Left lung (tissue), 10 donors: ENCODE data around the gene SUSD2. TPM values are rescaled to one million over a fixed set of nuclear protein-coding genes. Genes with fewer than 3 reads are reported as not detected.

Experiments
- ATAC-seq: fragments of 200-7000 bp; cut with Tn5 transposase; one replicate; pipeline ENCODE4 v1.9.1; 2020; ENCODE audit warnings: moderate library complexity
- DNase-seq, 4 donors: peaks; one replicate each; pipeline ENCODE4 v3.0.0-alpha.2; 2013 to 2020
- H3K27ac ChIP-seq, 2 donors: fragments of 200-600 bp; sonication (generic) in 1 of 2; one replicate each; pipeline versions ENCODE4 v1.5.0 to v1.8.0; 2020 to 2021
- H3K27me3 ChIP-seq, 2 donors: fragments of 200-600 bp; sonication (generic) in 1 of 2; one replicate each; pipeline versions ENCODE4 v1.5.0 to v1.8.0; 2020 to 2021
- H3K36me3 ChIP-seq, 2 donors: fragments of 200-600 bp; sonication (generic) in 1 of 2; one replicate each; pipeline versions ENCODE4 v1.5.0 to v1.8.0; 2020 to 2021
- H3K4me1 ChIP-seq, 2 donors: fragments of 200-600 bp; one replicate each; pipeline ENCODE4 v1.8.0; 2021
- H3K4me3 ChIP-seq, 2 donors: fragments of 200-600 bp; sonication (generic) in 1 of 2; one replicate each; pipeline versions ENCODE4 v1.5.0 to v1.8.0; 2020 to 2021; ENCODE audit warnings: mild to moderate bottlenecking in 1 of 2
- H3K9me3 ChIP-seq, 2 donors: fragments of 200-600 bp; sonication (generic) in 1 of 2; one replicate each; pipeline versions ENCODE4 v1.5.0 to v1.8.0; 2020 to 2021
- intact Hi-C, 2 donors: fragments of 100-400 bp; cut with DNase I; formaldehyde crosslinking; loops; one replicate each; pipeline versions ENCODE4 v1.11.2 to v1.14.2; 2022
- polyA plus RNA-seq, 6 donors: library from polyadenylated mRNA; unstranded; fragments of 120-200 nt; gene quantifications; one replicate each; pipeline ENCODE4 v1.2.1, GENCODE V29; 2013; ENCODE audit not compliant: insufficient read length in 6 of 6
- total RNA-seq, 2 donors: library from RNA; stranded (reverse); fragmentation: NEBNext Ultra II Directional; extraction: Animal tissue kit (Norgen Biotek cat#: 25700); gene quantifications; one replicate each; pipeline ENCODE4 v1.2.1, GENCODE V29; 2021
- TF ChIP-seq, protein P1 (sequence below), 2 donors: fragments of 200-600 bp; sonication (generic) in 1 of 2; IDR thresholded peaks; one replicate each; pipeline versions ENCODE4 v1.5.0 to v1.8.0; 2021; ENCODE audit warnings: antibody characterized with exemption in 2 of 2
- donor health status: DM: no; HTN: yes; CAD: no.
- donor health status: DM: no; HTN: no; CAD: no.

SUSD2 gene
- total and polyA plus RNA-seq, 8 donors: 8.2 to 374 (median 17.0) TPM

DNA sequence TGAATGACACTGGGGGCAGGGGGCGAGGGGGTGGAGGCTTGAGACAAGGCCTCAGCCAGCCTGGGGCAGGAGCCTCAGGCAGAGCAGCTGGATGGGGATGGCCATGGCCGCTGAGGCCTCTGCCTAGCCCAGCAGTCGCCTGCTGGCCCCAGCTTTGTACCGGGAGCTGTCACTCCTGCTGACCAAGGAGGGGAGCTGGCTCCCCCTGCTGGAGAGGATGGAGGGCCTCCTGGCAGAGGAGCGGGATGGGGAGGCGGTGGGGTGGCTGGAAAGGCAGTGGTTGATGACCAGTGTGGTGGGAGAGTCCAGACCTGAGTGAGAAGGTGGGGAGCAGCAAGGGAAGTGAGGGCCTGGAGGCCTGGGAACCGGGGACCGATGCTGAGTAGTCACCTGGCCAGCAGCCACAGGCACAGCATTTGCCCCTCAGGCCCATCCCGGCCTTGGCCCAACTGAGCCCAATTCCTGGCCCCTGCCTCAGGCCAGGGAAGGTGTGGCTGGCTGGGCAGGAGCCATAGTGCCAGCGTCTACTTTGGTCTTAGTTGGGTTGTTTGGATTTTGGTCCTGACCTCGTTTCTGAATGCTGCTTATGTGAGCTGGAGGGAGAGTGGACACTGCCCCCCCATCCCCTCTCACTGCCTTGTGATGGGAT is 6.0 kb upstream of the SUSD2 start:
- peaks cover 0 to 9% of the 10 kb centered on the region in 2 donors for H3K4me1 ChIP-seq

DNA sequence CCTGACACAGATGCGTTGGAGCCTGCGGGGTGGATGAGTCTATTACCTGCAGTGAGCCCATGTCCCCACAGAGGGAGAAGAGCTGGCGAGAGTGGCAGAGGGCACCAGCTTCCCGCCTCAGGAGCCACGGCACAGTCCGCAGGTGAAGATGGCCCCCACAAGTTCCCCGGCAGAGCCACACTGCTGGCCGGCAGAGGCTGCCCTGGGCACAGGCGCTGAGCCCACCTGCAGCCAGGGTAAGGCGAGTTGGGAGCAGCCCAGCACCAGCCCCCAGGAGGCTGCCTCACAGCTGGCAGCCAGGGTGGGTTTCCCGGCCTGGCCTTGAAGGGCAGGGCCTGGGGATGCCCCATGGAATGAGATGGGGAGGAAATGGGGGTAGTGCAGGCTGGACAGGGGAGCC is 5.2 kb upstream of the SUSD2 start:
- intact Hi-C loops: loop anchor here in 1 of 2 donors (10.0 kb wide), 1 partner anchor 61 kb away; no protein-coding TSS in a partner anchor
- H3K36me3 ChIP-seq: peaks cover 0 to 81% of the 10 kb centered on the region in 2 donors

More for the DNA sequence above, 6.0 kb upstream of the SUSD2 start:
- Histone ChIP-seq H3K27me3 (no peaks in the 10 kb centered on the region), H3K27ac (peak overlapping the region in 1 of 2 donors; percentile 24), H3K4me3 (no peak overlapping the region), H3K9me3 (no peaks in the 10 kb centered on the region), H3K36me3 (peaks cover 0 to 88% of the 10 kb centered on the region in 2 donors)
- DNase-seq (peak in 3 of 4 donors; percentile 78 to 93 (median 80)), ATAC-seq (peak; percentile 79)
- TF ChIP-seq, protein P1, sequence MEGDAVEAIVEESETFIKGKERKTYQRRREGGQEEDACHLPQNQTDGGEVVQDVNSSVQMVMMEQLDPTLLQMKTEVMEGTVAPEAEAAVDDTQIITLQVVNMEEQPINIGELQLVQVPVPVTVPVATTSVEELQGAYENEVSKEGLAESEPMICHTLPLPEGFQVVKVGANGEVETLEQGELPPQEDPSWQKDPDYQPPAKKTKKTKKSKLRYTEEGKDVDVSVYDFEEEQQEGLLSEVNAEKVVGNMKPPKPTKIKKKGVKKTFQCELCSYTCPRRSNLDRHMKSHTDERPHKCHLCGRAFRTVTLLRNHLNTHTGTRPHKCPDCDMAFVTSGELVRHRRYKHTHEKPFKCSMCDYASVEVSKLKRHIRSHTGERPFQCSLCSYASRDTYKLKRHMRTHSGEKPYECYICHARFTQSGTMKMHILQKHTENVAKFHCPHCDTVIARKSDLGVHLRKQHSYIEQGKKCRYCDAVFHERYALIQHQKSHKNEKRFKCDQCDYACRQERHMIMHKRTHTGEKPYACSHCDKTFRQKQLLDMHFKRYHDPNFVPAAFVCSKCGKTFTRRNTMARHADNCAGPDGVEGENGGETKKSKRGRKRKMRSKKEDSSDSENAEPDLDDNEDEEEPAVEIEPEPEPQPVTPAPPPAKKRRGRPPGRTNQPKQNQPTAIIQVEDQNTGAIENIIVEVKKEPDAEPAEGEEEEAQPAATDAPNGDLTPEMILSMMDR (IDR thresholded peaks at IDR 0.05): peak; percentile 66 to 84
- intact Hi-C loops: loop anchor here in 1 of 2 donors (10.0 kb wide), 1 partner anchor 60 kb away; no protein-coding TSS in a partner anchor

DNA sequence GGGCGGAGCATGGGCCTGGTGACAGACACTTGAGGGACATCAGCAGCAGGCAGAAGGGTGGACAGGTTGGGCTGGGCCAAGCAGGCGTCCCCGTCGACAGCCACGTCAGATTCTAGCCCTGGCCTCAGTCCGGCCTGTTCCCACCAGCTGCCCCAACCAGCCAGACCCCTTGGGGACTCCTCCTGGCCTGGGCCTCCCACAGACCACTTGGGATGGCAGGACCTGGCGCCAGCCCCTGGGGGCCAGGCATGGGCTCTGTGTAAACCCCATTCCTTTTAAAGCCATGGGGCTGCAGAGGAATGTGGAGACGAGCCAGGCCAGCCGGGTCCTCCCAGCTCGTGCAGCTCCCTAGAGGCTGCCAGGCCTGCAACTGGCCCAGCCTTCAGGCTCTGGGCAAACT is 4.7 kb upstream of the SUSD2 start:
- DNase-seq (no peak), ATAC-seq (no peak)
- H3K27ac ChIP-seq: no peak overlapping the region
- H3K4me3 ChIP-seq: no peak overlapping the region
- no peaks in the 10 kb centered on the region for H3K9me3 ChIP-seq
- intact Hi-C loops: loop anchor here in 1 of 2 donors (10.0 kb wide), 1 partner anchor 62 kb away; no protein-coding TSS in a partner anchor
- peaks cover 0 to 75% of the 10 kb centered on the region in 2 donors for H3K36me3 ChIP-seq
- TF ChIP-seq, protein P1 (IDR thresholded peaks at IDR 0.05): no peak
- no peaks in the 10 kb centered on the region for H3K27me3 ChIP-seq
- peaks cover 0 to 15% of the 10 kb centered on the region in 2 donors for H3K4me1 ChIP-seq

More for the DNA sequence above, 5.2 kb upstream of the SUSD2 start:
- Histone ChIP-seq H3K27ac (peak overlapping the region in 1 of 2 donors; percentile 35), H3K4me3 (no peak overlapping the region), H3K9me3 (no peaks in the 10 kb centered on the region), H3K4me1 (peaks cover 0 to 11% of the 10 kb centered on the region in 2 donors), H3K27me3 (no peaks in the 10 kb centered on the region)
- no peak for DNase-seq
- TF ChIP-seq, protein P1 (IDR thresholded peaks at IDR 0.05): no peak
- ATAC-seq: no peak

DNA sequence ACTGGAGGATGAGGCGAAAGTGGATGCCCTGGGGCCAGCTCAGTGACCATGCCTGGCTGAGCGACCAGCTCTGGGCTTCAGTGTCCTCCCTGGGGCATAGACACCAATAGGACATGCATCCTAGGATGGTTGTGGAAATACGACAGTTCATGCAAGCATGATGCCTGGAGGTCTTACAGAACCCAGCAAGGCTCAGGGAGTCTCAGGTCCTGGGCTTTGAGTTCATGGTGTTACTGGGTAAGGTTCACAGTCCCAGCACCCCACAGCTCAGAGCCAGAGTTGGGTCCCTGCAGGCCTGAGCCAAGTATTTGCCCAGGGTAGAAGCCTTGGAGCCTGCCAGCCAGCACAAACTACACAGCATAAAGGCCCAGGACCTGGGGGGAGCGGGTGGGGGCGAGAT is 4.2 kb upstream of the SUSD2 start:
- DNase-seq (no peak), ATAC-seq (no peak)
- intact Hi-C loops: loop anchor here in 1 of 2 donors (10.0 kb wide), 1 partner anchor 62 kb away; no protein-coding TSS in a partner anchor
- Histone ChIP-seq H3K27ac (no peak overlapping the region), H3K4me3 (no peak overlapping the region), H3K27me3 (no peaks in the 10 kb centered on the region), H3K9me3 (no peaks in the 10 kb centered on the region), H3K36me3 (peaks cover 0 to 71% of the 10 kb centered on the region in 2 donors), H3K4me1 (peaks cover 0 to 19% of the 10 kb centered on the region in 2 donors)
- TF ChIP-seq, protein P1 (IDR thresholded peaks at IDR 0.05): no peak

DNA sequence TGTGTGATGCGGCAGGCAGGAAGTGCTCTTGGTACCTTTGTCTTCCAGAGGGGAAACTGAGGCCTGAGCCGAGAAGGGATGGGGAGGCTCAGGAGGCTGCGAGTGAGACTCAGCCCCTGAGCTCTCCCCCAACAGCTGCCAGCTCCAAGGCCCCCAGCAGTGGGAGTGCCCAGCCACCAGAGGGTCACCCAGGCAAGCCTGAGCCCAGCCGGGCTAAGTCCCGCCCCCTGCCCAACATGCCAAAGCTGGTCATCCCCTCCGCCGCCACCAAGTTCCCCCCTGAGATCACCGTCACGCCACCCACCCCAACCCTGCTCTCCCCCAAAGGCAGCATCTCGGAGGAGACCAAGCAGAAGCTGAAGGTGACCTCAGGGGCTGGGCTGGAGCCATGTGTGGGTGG is 3.8 kb upstream of the SUSD2 start:
- no peaks in the 10 kb centered on the region for H3K9me3 ChIP-seq
- ATAC-seq: no peak
- no peak for DNase-seq
- peaks cover 0 to 66% of the 10 kb centered on the region in 2 donors for H3K36me3 ChIP-seq
- TF ChIP-seq, protein P1 (IDR thresholded peaks at IDR 0.05): no peak
- H3K27me3 ChIP-seq: no peaks in the 10 kb centered on the region
- H3K4me3 ChIP-seq: no peak overlapping the region
- H3K4me1 ChIP-seq: peaks cover 0 to 19% of the 10 kb centered on the region in 2 donors
- H3K27ac ChIP-seq: no peak overlapping the region
- intact Hi-C loops: loop anchor here in 1 of 2 donors (10.0 kb wide), 1 partner anchor 63 kb away; no protein-coding TSS in a partner anchor
